NCI-H526 (cell line): Measurements from ENCODE around the gene SPATA7.

Experiments
- DNase-seq, 2 experiments: peaks; one replicate each; lab custom pipeline; 2025; lab: John Stamatoyannopoulos, UW

SPATA7 gene

DNA sequence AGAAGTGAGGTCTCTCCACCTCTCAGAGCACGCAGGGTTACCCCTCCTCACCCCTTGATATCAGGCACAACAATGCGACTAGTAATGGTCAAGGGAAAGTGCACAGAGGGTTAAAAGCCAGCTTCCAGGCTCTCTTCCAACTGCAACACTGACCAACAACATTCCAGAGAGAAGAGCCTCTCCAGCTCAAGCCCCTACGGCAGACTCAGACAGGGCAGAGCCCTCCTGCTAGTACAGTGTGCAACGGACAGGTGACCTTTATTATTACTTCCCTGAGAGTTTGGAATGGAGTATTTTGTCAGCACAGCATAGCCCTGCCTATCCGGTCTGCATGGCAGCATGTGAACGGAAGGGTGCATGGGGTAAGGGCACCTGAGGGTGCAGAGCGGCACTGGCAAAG, 96.3 kb downstream of the SPATA7 start:
- DNase-seq = no peak

DNA sequence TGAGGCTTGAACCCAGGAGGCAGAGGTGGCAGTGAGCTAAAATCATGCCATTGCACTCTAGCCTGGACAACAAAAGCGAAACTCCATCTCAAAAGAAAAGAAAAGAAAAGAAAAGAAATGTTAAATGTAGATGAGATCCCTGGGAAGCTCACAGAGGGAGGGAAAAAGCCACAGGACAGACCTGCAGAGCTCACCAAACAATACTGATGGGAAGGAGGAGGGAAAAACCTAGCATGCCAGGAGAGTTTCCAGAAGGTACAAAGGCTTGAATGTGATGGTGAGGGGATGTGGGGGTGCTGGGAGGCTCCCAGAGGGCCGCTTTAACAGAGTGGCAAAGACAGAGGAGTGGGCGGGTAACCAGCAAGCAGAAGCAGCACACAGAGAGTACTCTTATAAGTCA, 97.1 kb downstream of the SPATA7 start:
- no peak for DNase-seq
